ENCODE measurements around the gene INHBC.
"Not testable (repeated sequence)": the region's sequence is repeated elsewhere in the genome, so short reads cannot be mapped to it uniquely, and the experiment has no call there.

INHBC gene

DNA sequence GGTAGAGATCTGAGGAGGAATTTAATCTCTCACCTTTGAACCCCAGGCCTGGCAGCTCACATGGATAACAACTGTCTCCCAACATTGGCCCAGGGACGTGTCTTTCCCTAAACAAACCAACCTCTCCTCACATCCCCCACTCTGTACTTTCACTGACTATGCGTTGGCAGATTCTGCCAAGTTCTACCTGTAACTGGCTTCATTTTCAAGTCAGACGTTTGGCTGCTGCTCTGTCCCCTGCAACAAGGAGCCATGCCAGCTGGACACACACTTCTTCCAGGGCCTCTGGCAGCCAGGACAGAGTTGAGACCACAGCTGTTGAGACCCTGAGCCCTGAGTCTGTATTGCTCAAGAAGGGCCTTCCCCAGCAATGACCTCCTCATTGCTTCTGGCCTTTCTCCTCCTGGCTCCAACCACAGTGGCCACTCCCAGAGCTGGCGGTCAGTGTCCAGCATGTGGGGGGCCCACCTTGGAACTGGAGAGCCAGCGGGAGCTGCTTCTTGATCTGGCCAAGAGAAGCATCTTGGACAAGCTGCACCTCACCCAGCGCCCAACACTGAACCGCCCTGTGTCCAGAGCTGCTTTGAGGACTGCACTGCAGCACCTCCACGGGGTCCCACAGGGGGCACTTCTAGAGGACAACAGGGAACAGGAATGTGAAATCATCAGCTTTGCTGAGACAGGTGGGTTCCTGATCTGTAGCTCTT is at the start of gene INHBC:
TSS of gene INHBC (plus strand) at position 268 of the 707 bp plus-strand sequence. CDS start at position 371, 103 bp downstream.
- FAIRE-seq: no peak

DNA sequence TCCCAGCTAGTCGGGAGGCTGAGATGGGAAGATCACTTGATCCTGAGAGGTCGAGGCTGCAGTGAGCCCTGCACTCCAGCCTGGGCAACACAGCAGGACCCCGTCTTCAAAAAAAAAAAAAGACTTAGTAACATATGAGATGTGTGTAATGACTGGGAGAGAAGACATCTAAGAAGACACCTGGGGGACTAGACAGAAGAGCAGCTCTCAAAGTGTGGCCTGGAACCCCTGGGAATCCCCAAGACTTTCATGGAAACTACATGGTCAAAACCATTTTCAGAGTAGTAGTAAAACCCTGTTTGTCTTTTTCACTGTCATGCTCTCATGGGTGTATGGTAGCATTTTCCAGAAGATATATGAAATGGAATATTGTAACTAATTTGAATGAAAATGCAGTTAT is 49.0 kb upstream of the INHBC start:
- FAIRE-seq: no peak

DNA sequence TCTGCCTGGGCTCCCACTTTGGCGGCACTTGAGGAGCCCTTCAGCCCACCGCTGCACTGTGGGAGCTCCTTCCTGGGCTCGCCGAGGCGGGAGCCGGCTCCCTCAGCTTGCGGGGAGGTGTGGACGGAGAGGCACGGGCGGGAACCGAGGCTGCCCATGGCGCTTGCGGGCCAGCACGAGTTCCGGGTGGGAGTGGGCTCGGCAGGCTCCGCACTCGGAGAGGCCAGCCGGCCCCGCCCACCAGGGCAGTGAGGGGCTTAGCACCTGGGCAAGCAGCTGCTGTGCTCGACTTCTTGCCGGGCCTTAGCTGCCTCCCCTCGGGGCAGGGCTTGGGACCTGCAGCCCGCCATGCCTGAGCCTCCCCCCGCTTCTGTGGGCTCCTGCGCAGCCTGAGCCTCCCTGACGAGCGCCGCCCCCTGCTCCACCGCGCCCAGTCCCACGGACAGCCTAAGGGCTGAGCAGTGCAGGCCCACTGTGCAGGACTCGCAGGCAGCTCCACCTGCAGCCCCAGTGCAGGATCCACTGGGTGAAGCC is 48.3 kb upstream of the INHBC start:
- FAIRE-seq: no peak

DNA sequence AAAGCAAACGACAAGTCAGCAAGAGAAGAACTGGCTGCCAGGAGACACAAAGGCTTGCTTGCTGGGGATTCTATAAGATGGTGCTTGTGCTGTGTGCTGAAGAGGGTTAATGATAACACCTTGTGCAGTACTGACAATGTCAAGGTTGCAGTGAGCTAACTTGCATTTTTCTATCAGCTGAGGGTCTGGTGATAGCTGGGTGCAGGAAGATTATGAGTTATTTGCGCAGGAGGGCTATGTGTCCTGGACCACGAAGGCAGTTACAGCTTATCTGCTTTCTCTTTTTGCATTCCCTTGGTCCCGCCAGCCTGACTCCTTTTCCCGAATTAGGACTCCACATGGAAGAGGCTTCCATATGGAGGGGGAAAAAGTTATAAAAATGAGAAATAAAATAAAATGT is 46.2 kb upstream of the INHBC start:
- no peak for FAIRE-seq

GRCh38 chr12:57389033-57389432 is 45.6 kb upstream of the INHBC start:
- no peak for FAIRE-seq

- FAIRE-seq: no peak
These were observed 44.4 kb upstream of the INHBC start for GRCh38 chr12:57390174-57390573.

DNA sequence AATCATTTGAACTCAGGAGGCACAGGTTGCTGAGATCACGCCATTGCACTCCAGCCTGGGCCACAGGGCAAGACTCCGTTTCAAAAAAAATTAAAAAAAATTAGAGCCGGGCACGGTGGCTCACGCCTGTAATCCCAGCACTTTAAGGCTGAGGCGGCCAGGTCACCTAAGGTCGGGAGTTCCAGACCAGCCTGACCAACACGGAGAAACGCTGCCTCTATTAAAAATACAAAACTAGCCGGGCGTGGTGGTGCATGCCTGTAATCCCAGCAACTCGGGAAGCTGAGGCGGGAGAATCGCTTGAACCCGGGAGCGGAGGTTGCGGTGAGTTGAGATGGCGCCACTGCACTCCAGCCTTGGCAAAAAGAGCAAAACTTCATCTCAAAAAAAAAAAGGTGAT is 39.5 kb upstream of the INHBC start:
- no peak for FAIRE-seq

DNA sequence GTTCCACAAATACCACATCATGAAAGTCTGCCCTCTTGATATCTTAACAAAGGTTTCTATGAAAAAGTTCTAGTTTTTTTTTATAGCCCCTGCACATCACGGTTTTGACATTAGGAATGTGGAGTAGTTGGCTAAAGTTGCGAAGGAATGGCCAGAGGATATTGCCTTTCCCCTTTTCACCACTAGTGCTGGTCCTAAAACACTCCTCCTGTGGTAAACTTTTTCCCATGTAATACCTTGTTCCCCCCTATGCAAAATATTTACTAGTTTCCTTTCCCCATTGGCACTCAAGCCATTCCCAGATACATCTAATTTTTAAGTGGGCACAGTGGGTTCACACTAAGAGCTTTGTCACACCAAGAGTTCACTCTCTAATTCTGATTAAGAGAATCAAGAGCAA is 37.1 kb upstream of the INHBC start:
- FAIRE-seq: no peak

DNA sequence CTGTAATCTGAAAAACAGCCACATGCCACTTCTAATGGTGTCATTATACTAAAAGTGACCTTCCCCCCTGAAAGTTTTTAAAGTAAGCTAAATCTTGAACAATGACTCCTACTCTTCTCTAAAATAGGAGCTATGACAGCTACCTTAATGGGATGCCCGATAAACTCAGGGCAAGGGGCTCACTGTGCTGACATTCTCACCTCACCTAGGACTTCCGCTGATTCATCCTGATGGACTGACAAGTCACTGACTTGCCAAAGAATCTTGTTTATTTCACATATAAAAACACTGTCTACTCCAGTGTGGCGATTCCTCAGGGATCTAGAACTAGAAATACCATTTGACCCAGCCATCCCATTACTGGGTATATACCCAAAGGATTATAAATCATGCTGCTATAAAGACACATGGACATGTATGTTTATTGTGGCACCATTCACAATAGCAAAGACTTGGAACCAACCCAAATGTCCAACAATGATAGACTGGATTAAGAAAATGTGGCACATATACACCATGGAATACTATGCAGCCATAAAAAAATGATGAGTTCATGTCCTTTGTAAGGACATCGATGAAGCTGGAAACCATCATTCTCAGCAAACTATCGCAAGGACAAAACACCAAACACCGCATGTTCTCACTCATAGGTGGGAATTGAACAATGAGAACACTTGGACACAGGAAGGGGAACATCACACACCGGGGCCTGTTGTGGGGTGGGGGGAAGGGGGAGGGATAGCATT is 34.7 kb upstream of the INHBC start:
- FAIRE-seq: not testable (repeated sequence)

GRCh38 chr12:57401165-57401564 is 33.4 kb upstream of the INHBC start:
- FAIRE-seq: no peak

GRCh38 chr12:57402156-57402555 is 32.4 kb upstream of the INHBC start:
- not testable (repeated sequence) for FAIRE-seq

- FAIRE-seq: no peak
These were observed 29.5 kb upstream of the INHBC start for GRCh38 chr12:57404966-57405640.

GRCh38 chr12:57410534-57410933 is 24.1 kb upstream of the INHBC start:
- no peak for FAIRE-seq

GRCh38 chr12:57414160-57414559 is 20.4 kb upstream of the INHBC start:
- FAIRE-seq: not testable (repeated sequence)

DNA sequence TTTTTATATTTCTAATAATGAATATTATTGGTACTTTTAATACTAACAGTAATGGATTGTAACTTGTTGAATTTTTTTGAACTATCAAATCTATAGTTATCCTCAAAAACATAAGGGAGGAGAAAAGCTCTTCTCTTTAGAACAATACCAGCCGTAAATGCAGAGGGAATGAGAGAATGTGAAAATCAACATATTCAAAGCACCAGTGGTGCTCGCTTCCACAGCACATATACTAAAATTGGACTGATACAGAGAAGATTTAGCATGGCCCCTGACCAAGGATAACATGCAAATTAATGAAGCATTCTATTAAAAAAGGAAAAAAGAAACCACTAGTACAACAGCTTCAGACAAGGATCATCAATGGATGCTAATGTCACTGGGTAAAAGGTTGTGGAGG is 19.5 kb upstream of the INHBC start:
- FAIRE-seq: no peak

DNA sequence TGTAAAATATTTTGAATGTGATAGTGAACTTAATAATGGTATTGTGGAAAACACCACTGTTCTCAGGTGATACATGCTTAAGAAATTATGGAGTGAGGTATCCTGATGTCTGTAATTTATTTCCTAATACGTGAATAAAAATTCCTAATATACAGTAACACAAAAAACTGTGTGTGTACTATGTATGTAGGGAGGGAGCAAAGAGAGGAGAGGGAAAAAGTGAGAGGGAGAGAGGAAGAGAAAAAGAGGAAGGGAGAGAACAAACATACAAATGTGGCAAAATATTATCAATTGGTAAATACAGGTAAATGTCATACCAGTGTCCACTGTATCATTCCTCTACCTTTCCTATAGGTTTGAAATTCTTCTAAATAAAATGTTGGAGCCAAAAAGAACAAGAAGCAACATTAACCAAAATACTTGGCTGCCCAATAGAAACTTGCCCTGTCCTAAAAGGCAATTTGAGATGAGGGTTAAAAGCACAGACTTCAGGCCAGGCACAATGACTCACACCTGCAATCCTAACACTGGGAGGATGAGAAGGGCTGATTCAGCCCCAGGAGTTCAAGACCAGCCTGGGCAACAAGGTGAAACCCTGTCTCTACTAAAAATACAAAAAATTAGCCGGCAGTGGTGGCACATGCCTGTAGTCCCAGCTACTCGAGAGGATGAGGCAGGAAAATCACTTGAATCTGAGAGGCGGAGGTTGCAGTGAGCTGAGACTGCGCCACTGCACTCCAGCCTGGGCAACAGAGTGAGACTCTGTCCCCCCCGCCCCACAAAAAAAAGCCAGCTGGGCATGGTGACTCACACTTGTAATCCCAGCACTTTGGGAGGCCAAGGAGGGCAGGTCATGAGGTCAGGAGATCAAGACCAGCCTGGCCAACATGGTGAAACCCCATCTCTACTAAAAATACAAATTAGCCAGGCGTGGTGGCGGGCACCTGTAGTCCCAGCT is 18.3 kb upstream of the INHBC start:
- FAIRE-seq: no peak

GRCh38 chr12:57418255-57418654 is 16.3 kb upstream of the INHBC start:
- FAIRE-seq: no peak

- no peak for FAIRE-seq
These were observed 15.1 kb upstream of the INHBC start for GRCh38 chr12:57419495-57419894.

DNA sequence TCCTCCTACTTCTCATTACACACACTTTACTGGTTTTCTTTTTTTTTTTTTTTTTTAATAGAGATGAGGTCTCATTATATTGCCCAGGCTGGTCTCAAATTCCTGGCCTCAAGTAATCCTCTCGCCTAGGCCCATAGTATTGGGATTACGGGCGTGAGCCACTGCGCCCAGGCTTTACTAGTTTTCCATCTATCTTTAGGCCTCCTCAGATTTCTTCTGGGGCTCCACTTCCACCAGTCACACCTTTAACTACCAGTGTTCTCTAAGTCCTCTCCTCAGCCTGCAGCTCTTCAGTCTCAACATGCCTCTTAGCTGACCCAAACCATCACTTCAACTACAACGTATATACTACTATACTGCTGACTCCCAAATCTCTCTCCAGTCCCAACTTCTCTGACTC is 14.1 kb upstream of the INHBC start:
- no peak for FAIRE-seq

GRCh38 chr12:57426948-57427347 is 7.6 kb upstream of the INHBC start:
- FAIRE-seq: not testable (repeated sequence)

DNA sequence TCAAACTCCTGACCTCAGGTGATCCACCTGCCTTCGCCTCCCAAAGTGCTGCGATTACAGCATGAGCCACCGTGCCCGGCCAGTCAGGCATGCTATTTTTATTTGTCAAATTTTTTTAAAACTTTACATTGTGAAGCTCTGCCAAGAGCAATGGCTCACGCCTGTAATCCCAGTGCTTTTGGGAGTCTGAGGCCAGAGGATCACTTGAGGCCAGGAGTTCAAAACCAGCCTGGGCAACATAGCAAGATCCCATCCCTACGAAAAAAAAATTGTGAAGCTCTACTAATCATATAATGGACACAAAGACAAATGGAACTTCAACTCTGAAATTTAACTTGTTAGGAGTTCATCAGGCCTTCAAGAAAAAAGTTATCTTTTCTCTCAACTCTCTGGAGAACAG is 5.6 kb upstream of the INHBC start:
- FAIRE-seq: no peak

GRCh38 chr12:57429473-57430111 is 5.0 kb upstream of the INHBC start:
- FAIRE-seq: no peak
